Pancreas (tissue), 10 donors: ENCODE data around the gene SMIM32. TPM values are rescaled to one million over a fixed set of nuclear protein-coding genes. Genes with fewer than 3 reads are reported as not detected.
A peak's percentile ranks its signal among the peaks of the same experiment; 100 is the strongest.

Source experiments
- ATAC-seq, 4 donors: fragments of 200-7000 bp; cut with Tn5 transposase; one replicate each; pipeline versions ENCODE4 v1.8.0 to v1.9.1; 2020; ENCODE audit warnings: mild to moderate bottlenecking in 4 of 4, moderate library complexity in 4 of 4
- DNase-seq, 6 donors: peaks; one replicate each; pipeline ENCODE4 v3.0.0-alpha.2; 2020
- FAIRE-seq: peaks from 2 replicates; lab custom pipeline; 2012; peaks lifted over from hg19 to GRCh38; lab: Jason Lieb, UNC
- H3K27ac ChIP-seq, 4 donors: fragments of 200-600 bp; sonication (generic); 1 replicate in 3 of 4; 2 replicates in 1 of 4; pipeline versions ENCODE4 v1.5.0 to v1.8.0; 2020
- H3K27me3 ChIP-seq, 4 donors: fragments of 200-600 bp; one replicate each; pipeline ENCODE4 v1.8.0; 2021
- H3K36me3 ChIP-seq, 3 donors: fragments of 200-600 bp; sonication (generic) in 1 of 3; one replicate each; pipeline versions ENCODE4 v1.5.0 to v1.8.0; 2020 to 2021
- H3K4me1 ChIP-seq, 3 donors: fragments of 200-600 bp; one replicate each; pipeline ENCODE4 v1.8.0; 2021
- H3K4me3 ChIP-seq, 4 donors: fragments of 200-600 bp; sonication (generic) in 2 of 4; one replicate each; pipeline versions ENCODE4 v1.5.0 to v1.8.0; 2020 to 2021
- H3K9me3 ChIP-seq, 4 donors: fragments of 200-600 bp; one replicate each; pipeline ENCODE4 v1.8.0; 2021
- WGBS, 2 donors: extraction: QIAGEN DNeasy Blood & Tissue Kit; methylation state at CpG; one replicate each; pipeline ENCODE4 v1.1.7; 2013; 5-methylcytosine and 5-hydroxymethylcytosine counted together
- intact Hi-C, 3 donors: fragments of 100-400 bp; cut with DNase I; formaldehyde crosslinking; loops; one replicate each; pipeline versions ENCODE4 v1.11.1 to v1.14.2; 2022
- polyA plus RNA-seq, 2 donors: library from polyadenylated mRNA; stranded (reverse); fragments of 200-250 nt; gene quantifications; one replicate each; pipeline ENCODE4 v1.2.3, GENCODE V29; 2013
- total RNA-seq, 6 donors: library from RNA; stranded (reverse); fragmentation: NEBNext Ultra II Directional in 4 of 6; extraction: Animal tissue kit (Norgen Biotek cat#: 25700) in 4 of 6; gene quantifications; one replicate each; pipeline versions ENCODE4 v1.2.1 to v1.2.4, GENCODE V29; 2021 to 2023
- TF ChIP-seq, protein P1 (sequence below), 4 donors: fragments of 200-600 bp; sonication (generic) in 3 of 4; IDR thresholded peaks; one replicate each; pipeline versions ENCODE4 v1.5.0 to v1.8.0; 2021; ENCODE audit warnings: antibody characterized with exemption in 4 of 4
- donor health status: healthy with polysubstance abuse.
- donor health status: DM: no; HTN: no; CAD: no; lungs with moderate emphysema.
- donor health status: DM: no; HTN: no; CAD: no.
- donor health status: control.
- donor health status: control.
- donor health status: Bipolar disorder and iron deficiency.
- donor health status: DM: yes; HTN: yes; CAD: no.
- donor health status: DM: no; HTN: no; CAD: no.
- donor health status: DM: no; HTN: no; CAD: no.
- donor health status: DM: yes; HTN: yes; CAD: no.

The SMIM32 gene
- total and polyA plus RNA-seq, 8 donors = 0.12 to 4.2 (median 0.43) TPM; not detected in 1

DNA sequence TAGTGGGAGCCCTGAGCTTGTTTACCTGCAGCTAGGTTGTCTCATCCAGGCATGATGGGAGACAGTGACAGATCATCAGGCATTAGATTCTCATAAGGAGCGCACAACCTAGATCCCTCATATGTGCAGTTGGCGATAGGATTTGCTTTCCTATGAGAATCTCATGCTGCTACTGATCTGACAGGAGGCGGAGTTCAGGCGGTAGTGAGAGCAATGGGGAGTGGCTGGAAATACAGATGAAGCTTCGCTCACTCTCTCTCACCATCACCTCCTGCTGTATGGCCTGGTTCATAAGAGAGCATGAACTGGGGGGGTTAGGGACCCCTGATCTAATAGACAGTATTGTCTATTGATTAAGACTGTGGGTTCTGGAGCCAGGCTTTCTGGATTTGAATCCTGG lies 35.4 kb downstream of the SMIM32 start:
- TF ChIP-seq, protein P1, sequence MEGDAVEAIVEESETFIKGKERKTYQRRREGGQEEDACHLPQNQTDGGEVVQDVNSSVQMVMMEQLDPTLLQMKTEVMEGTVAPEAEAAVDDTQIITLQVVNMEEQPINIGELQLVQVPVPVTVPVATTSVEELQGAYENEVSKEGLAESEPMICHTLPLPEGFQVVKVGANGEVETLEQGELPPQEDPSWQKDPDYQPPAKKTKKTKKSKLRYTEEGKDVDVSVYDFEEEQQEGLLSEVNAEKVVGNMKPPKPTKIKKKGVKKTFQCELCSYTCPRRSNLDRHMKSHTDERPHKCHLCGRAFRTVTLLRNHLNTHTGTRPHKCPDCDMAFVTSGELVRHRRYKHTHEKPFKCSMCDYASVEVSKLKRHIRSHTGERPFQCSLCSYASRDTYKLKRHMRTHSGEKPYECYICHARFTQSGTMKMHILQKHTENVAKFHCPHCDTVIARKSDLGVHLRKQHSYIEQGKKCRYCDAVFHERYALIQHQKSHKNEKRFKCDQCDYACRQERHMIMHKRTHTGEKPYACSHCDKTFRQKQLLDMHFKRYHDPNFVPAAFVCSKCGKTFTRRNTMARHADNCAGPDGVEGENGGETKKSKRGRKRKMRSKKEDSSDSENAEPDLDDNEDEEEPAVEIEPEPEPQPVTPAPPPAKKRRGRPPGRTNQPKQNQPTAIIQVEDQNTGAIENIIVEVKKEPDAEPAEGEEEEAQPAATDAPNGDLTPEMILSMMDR (IDR thresholded peaks at IDR 0.05) = no peak
- 96 to 98% methylated on average over 5 of the region's 5 CpGs for WGBS, 2 donors
- no peak for FAIRE-seq
- Histone ChIP-seq H3K4me1 (no peaks in the 10 kb centered on the region), H3K36me3 (peaks cover 0 to 19% (median 0%) of the 10 kb centered on the region in 3 donors), H3K9me3 (no peaks in the 10 kb centered on the region), H3K27ac (no peak overlapping the region), H3K27me3 (no peaks in the 10 kb centered on the region), H3K4me3 (no peak overlapping the region)
- no peak for DNase-seq
- no peak for ATAC-seq
- intact Hi-C loops = no loop called here

DNA sequence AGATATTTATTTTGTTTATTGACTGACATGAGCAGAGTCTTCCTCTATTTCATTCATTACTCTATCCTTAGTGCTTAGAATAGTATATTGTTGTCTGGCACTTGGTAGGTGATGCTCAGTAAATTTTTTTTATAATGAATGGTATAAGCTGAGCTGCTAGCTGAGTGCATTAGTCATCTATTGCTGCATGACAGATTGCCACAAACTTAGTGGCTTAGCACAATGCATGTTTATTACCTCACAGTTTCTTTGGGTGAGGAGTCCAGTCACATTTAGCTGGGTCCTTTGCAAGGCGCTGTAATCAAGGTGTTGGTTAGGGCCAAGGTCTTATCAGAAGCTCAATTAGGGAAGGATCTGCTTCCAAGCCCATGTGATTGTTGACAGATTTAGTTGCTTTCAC lies 37.2 kb downstream of the SMIM32 start:
- Histone ChIP-seq H3K27ac (no peak overlapping the region), H3K4me3 (no peak overlapping the region), H3K4me1 (peaks cover 0 to 2% (median 0%) of the 10 kb centered on the region in 3 donors), H3K36me3 (peaks cover 0 to 19% (median 0%) of the 10 kb centered on the region in 3 donors), H3K27me3 (no peaks in the 10 kb centered on the region), H3K9me3 (no peaks in the 10 kb centered on the region)
- TF ChIP-seq, protein P1 (IDR thresholded peaks at IDR 0.05) = no peak
- no peak for DNase-seq
- intact Hi-C loops = no loop called here
- no peak for FAIRE-seq
- no peak for ATAC-seq
- WGBS, 2 donors = 96 to 97% methylated on average over 1 of the region's 1 CpG

DNA sequence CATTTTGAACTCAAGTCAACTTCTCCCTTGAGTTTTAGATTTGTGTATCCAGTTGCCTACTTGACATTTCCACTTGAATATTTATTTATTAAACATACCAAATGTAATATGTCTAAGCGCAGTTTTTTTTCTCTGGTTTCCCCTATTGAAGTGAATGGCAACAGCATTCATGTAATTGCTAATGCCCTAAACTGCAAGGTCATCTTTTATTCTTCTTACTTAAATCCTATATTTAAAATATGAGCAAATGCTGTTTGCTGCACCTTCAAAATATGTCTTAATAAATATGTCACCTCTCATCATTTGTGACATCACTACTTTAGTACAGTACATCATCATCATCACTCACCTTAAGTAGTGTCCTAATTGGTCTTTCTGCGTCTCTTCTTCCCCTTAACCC lies 37.9 kb downstream of the SMIM32 start:
- H3K4me3 ChIP-seq = no peak overlapping the region
- H3K27ac ChIP-seq = no peak overlapping the region
- no peak for DNase-seq
- peaks cover 5 to 8% (median 7%) of the 10 kb centered on the region in 3 donors for H3K4me1 ChIP-seq
- 97% methylated on average over 2 of the region's 2 CpGs for WGBS, 2 donors
- no peak for FAIRE-seq
- ATAC-seq = no peak
- no peaks in the 10 kb centered on the region for H3K27me3 ChIP-seq
- intact Hi-C loops = no loop called here
- peaks cover 0 to 19% (median 0%) of the 10 kb centered on the region in 3 donors for H3K36me3 ChIP-seq
- TF ChIP-seq, protein P1 (IDR thresholded peaks at IDR 0.05) = no peak
- H3K9me3 ChIP-seq = no peaks in the 10 kb centered on the region

DNA sequence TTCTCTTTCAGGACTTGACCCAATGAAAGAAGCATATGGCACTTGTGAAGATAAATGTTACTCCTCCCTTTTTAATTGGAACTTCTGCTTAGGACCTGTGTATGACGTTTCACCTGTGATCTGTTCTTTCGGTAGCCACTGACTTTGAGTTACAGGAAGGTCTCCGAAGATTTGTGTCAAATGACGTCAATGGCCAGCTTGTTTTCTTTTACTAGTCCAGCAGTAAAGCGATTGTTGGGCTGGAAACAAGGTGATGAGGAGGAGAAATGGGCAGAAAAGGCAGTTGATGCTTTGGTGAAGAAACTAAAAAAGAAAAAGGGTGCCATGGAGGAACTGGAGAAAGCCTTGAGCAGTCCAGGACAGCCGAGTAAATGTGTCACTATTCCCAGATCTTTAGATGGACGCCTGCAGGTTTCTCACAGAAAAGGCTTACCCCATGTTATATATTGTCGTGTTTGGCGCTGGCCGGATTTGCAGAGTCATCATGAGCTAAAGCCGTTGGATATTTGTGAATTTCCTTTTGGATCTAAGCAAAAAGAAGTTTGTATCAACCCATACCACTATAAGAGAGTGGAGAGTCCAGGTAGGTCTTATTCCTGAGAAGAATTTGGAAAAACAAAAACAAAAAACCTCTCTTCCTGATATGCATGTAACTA lies 39.3 kb downstream of the SMIM32 start:
- no peak for FAIRE-seq
- TF ChIP-seq, protein P1 (IDR thresholded peaks at IDR 0.05) = no peak
- WGBS, 2 donors = 92 to 96% methylated on average over 11 of the region's 11 CpGs

DNA sequence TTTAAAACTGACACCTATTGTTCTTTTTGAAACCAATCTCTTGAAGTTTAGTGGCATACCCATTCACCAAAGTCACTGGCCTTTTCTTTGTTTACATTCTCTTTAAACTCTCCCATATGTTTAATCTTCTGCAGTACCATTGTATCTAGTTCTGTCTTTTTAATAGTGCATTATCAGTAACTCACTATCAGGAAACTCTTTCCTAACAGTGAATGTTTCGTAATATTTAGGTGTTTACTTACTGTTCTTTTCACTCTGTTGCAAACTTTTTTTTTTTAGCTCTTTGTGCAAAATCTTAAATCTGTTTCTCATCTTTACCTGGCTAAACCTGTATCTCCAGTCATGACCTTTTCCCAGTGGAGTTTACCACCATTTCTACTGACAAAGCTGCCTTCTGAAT lies 43.1 kb downstream of the SMIM32 start:
- no peak for DNase-seq
- Histone ChIP-seq H3K27ac (peak overlapping the region in 1 of 4 donors; percentile 12), H3K27me3 (no peaks in the 10 kb centered on the region), H3K4me3 (no peak overlapping the region), H3K4me1 (peaks cover 15 to 18% (median 17%) of the 10 kb centered on the region in 3 donors), H3K9me3 (no peaks in the 10 kb centered on the region), H3K36me3 (peaks cover 0 to 10% (median 0%) of the 10 kb centered on the region in 3 donors)
- 13 to 14% methylated on average over 1 of the region's 1 CpG for WGBS, 2 donors
- FAIRE-seq = no peak
- intact Hi-C loops = no loop called here
- TF ChIP-seq, protein P1 (IDR thresholded peaks at IDR 0.05) = no peak
- ATAC-seq = peak in 3 of 4 donors; percentile 54 to 70 (median 59)

More for the DNA sequence above, 39.3 kb downstream of the SMIM32 start:
- H3K9me3 ChIP-seq = no peaks in the 10 kb centered on the region
- H3K27ac ChIP-seq = no peak overlapping the region
- intact Hi-C loops = no loop called here
- no peaks in the 10 kb centered on the region for H3K27me3 ChIP-seq
- DNase-seq (no peak), ATAC-seq (no peak)
- H3K4me1 ChIP-seq = peaks cover 15 to 18% (median 17%) of the 10 kb centered on the region in 3 donors
- peaks cover 0 to 19% (median 0%) of the 10 kb centered on the region in 3 donors for H3K36me3 ChIP-seq
- H3K4me3 ChIP-seq = no peak overlapping the region
